ENCODE measurements around the gene C4orf51.

The C4orf51 gene

DNA sequence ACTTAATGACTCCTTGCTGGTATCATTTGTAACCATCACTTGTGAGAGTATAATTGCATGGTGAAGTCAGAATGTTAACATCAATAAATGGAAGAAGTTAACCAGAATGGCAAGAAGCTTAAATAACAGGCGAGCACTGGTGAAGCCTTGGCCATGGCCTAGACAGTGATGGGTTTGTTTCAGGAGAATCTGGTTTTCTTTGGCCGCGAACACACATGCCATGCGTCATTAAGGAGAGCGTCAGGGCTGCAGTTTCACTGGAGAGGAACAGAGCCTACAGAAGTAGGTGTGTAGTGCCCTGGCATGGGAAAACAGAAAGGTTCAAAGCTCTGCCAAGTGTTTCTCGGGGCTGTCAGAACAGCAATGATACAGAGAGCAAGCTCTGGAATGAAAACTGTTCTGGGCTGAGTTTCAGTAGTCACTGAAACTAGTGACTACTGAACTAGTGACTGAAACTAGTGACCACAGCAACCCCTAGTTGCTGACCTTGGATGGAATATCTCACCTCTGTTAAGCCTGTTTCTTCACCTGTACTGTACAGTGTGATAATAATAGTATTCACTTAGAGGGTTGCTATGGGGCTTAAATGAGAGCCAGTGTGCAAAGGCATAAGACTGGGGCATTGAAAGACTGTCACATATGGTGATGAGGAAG, 93.8 kb downstream of the C4orf51 start:
- no peaks in the 10 kb centered on the region for H3K79me2 ChIP-seq (ENCODE audit: control insufficient read depth, insufficient read depth, low read length, unreplicated experiment)
- no peak overlapping the region for H3K4me3 ChIP-seq (ENCODE audit: low read depth, low read length)
- H3K27me3 ChIP-seq (ENCODE audit: insufficient read depth, low read length): no peaks in the 10 kb centered on the region
- no peak overlapping the region for H2AFZ ChIP-seq (ENCODE audit: low read length, unreplicated experiment)
- no peaks in the 10 kb centered on the region for H3K4me1 ChIP-seq (ENCODE audit: control insufficient read depth, insufficient read depth, low read length, unreplicated experiment)
- H3K27ac ChIP-seq (ENCODE audit: low read depth, low read length): no peak overlapping the region
- H3K36me3 ChIP-seq (ENCODE audit: insufficient read depth, low read length): no peaks in the 10 kb centered on the region

DNA sequence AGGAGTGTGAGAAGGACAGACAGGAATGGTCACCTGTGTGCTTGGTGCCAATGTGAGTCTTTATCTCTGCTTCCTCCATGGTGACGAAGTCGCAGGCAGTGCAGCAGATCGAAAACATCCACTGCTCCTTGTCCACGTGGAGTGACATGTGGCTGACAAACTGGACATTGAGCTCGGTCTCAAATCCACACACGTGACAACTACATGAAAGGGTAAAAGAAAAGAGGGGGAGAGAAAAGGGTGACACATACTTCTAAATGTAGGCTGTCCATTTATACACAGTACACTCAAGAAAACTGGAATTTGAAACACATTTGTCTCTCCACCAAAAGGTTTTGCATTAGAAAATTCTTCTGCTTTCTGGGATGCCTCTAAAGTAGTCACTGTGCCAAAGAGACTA, 94.5 kb downstream of the C4orf51 start:
- no peaks in the 10 kb centered on the region for H3K36me3 ChIP-seq (ENCODE audit: insufficient read depth, low read length)
- no peaks in the 10 kb centered on the region for H3K79me2 ChIP-seq (ENCODE audit: control insufficient read depth, insufficient read depth, low read length, unreplicated experiment)

DNA sequence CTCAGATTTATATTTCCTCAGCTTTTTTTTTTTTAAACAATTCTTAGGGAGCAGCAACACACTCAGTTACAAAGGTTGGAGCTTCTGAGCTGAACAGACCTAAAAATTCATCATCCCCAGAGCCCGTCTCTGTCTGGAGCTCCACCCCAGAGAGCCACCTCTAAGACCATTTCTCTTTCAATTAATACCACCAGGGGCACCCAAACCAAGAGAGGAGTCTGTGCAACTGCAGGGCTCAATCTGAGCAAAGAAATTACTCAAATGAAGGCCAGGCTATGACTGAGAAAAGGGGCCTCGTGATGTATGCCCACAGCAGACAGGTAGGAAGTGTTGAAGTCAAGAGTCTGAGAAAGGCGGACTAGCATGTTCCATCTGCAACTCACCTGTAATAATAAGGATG, 95.5 kb downstream of the C4orf51 start:
- no peak overlapping the region for H3K4me3 ChIP-seq (ENCODE audit: low read depth, low read length)
- H3K4me1 ChIP-seq (ENCODE audit: control insufficient read depth, insufficient read depth, low read length, unreplicated experiment): no peaks in the 10 kb centered on the region
- no peaks in the 10 kb centered on the region for H3K36me3 ChIP-seq (ENCODE audit: insufficient read depth, low read length)
- H3K27me3 ChIP-seq (ENCODE audit: insufficient read depth, low read length): no peaks in the 10 kb centered on the region
- H2AFZ ChIP-seq (ENCODE audit: low read length, unreplicated experiment): no peak overlapping the region
- H3K79me2 ChIP-seq (ENCODE audit: control insufficient read depth, insufficient read depth, low read length, unreplicated experiment): no peaks in the 10 kb centered on the region
- no peak overlapping the region for H3K27ac ChIP-seq (ENCODE audit: low read depth, low read length)

More for the DNA sequence above, 94.5 kb downstream of the C4orf51 start:
- H3K4me1 ChIP-seq (ENCODE audit: control insufficient read depth, insufficient read depth, low read length, unreplicated experiment): no peaks in the 10 kb centered on the region
- no peaks in the 10 kb centered on the region for H3K27me3 ChIP-seq (ENCODE audit: insufficient read depth, low read length)
- H3K27ac ChIP-seq (ENCODE audit: low read depth, low read length): no peak overlapping the region
- H3K4me3 ChIP-seq (ENCODE audit: low read depth, low read length): no peak overlapping the region
- no peak overlapping the region for H2AFZ ChIP-seq (ENCODE audit: low read length, unreplicated experiment)

DNA sequence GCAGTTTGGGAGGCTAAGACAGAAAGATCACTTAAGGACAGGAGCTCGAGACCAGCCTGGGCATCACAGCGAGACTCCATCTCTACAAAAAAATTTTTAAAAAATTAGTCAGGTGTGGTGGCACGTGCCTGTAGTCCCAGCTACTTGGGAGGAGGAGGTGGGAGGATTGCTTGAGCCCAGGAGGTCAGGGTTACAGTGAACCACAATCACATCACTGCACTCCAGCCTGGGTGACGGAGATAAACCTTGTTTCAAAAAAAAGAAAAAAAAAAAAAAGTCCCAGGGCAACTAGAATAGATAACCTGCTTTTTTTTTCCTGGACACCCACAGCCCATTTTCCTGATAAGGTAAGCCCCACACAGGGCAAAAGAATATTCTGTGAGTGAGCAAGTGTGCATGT, 96.3 kb downstream of the C4orf51 start:
- no peaks in the 10 kb centered on the region for H3K79me2 ChIP-seq (ENCODE audit: control insufficient read depth, insufficient read depth, low read length, unreplicated experiment)
- no peak overlapping the region for H3K27ac ChIP-seq (ENCODE audit: low read depth, low read length)
- H3K4me3 ChIP-seq (ENCODE audit: low read depth, low read length): no peak overlapping the region
- H2AFZ ChIP-seq (ENCODE audit: low read length, unreplicated experiment): no peak overlapping the region
- no peaks in the 10 kb centered on the region for H3K27me3 ChIP-seq (ENCODE audit: insufficient read depth, low read length)
- no peaks in the 10 kb centered on the region for H3K36me3 ChIP-seq (ENCODE audit: insufficient read depth, low read length)
- H3K4me1 ChIP-seq (ENCODE audit: control insufficient read depth, insufficient read depth, low read length, unreplicated experiment): no peaks in the 10 kb centered on the region

DNA sequence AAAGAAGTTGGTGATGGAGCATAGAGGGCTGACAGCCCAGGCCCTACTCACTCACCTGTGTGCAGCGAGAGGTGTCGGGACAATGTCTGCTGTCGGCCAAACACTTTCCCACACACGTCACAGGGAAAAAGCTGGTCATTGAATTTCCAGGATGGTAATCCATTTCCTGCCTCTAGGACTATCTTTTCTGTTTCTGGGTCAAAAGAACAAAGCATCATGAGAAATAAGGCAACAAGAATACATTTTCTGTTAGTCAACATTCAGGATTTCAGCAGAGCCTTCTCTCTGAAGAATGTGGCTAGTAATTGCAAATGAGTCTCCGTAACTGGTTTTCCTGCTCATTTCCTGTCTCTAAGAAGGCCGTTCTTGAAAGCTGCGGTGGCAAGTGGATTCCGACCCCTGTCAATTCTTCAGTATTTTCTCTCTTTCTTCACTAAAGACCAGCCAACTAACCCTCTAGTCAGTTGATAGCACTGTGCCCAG, 99.4 kb downstream of the C4orf51 start:
- Histone ChIP-seq H3K27ac (ENCODE audit: low read depth, low read length) (no peak overlapping the region), H3K4me3 (ENCODE audit: low read depth, low read length) (no peak overlapping the region), H3K79me2 (ENCODE audit: control insufficient read depth, insufficient read depth, low read length, unreplicated experiment) (no peaks in the 10 kb centered on the region), H3K4me1 (ENCODE audit: control insufficient read depth, insufficient read depth, low read length, unreplicated experiment) (peaks cover 14% of the 10 kb centered on the region), H3K36me3 (ENCODE audit: insufficient read depth, low read length) (0 out of 2 replicates have a peak, but pooled peaks cover 3% of the 10 kb centered on the region), H2AFZ (ENCODE audit: low read length, unreplicated experiment) (no peak overlapping the region), H3K27me3 (ENCODE audit: insufficient read depth, low read length) (no peaks in the 10 kb centered on the region)

DNA sequence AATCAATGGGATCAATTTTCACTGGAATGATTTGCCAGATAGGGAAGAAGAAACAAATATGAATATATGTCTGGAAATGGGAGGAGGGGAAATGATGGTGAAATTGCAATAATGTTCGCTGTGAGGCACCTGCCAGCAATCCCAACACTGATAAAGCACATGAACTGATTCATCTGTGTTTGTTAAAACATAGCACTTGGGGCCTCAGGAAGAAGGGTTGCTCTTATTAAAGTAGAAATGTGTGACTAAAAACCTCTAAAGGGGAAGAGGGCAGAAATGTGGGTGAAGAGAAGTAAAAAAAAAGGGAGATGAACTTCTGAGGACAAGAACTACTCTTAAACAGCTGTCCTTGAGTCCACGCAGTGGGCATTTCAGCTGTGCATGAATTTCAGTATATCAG, 101.4 kb downstream of the C4orf51 start:
- H2AFZ ChIP-seq (ENCODE audit: low read length, unreplicated experiment): no peak overlapping the region
- peaks cover 14% of the 10 kb centered on the region for H3K4me1 ChIP-seq (ENCODE audit: control insufficient read depth, insufficient read depth, low read length, unreplicated experiment)
- no peak overlapping the region for H3K27ac ChIP-seq (ENCODE audit: low read depth, low read length)
- H3K27me3 ChIP-seq (ENCODE audit: insufficient read depth, low read length): no peaks in the 10 kb centered on the region
- H3K36me3 ChIP-seq (ENCODE audit: insufficient read depth, low read length): 0 out of 2 replicates have a peak, but pooled peaks cover 3% of the 10 kb centered on the region
- H3K79me2 ChIP-seq (ENCODE audit: control insufficient read depth, insufficient read depth, low read length, unreplicated experiment): no peaks in the 10 kb centered on the region
- H3K4me3 ChIP-seq (ENCODE audit: low read depth, low read length): no peak overlapping the region
